Smooth muscle cell (in vitro differentiated cells): ENCODE measurements around the gene NT5C2. TPM values are rescaled to one million over a fixed set of nuclear protein-coding genes. Genes with fewer than 3 reads are reported as not detected.

Experiments used
- DNase-seq: peaks from one replicate; lab custom pipeline; 2025; ENCODE audit not compliant: unreplicated experiment; lab: John Stamatoyannopoulos, UW
- H2AFZ ChIP-seq: fragments of 200-600 bp; sonication (generic); 2 replicates; pipeline ENCODE4 v1.6.0; 2016; ENCODE audit warnings: antibody characterized with exemption, low read depth, mild to moderate bottlenecking
- H3F3A ChIP-seq: fragments of 200-600 bp; sonication (generic); 2 replicates; pipeline ENCODE4 v1.6.0; 2017; ENCODE audit warnings: antibody characterized with exemption, low read depth
- H3K27ac ChIP-seq: fragments of 200-600 bp; sonication (generic); 2 replicates; pipeline ENCODE4 v1.5.1; 2016; ENCODE audit warnings: low read depth, mild to moderate bottlenecking
- H3K27me3 ChIP-seq: fragments of 200-600 bp; sonication (generic); 2 replicates; pipeline ENCODE4 v1.6.1; 2016; ENCODE audit warnings: low read depth, mild to moderate bottlenecking
- H3K36me3 ChIP-seq: fragments of 200-600 bp; sonication (generic); 2 replicates; pipeline ENCODE4 v1.5.1; 2016; ENCODE audit warnings: low read depth
- H3K4me1 ChIP-seq: fragments of 200-600 bp; sonication (generic); 2 replicates; pipeline ENCODE4 v1.5.1; 2016; ENCODE audit warnings: low read depth
- H3K4me2 ChIP-seq: fragments of 200-600 bp; sonication (generic); 2 replicates; pipeline ENCODE4 v1.6.0; 2016; ENCODE audit warnings: mild to moderate bottlenecking
- H3K4me3 ChIP-seq: fragments of 200-600 bp; sonication (generic); 2 replicates; pipeline ENCODE4 v1.5.1; 2016; ENCODE audit warnings: mild to moderate bottlenecking
- H3K79me2 ChIP-seq: fragments of 200-600 bp; sonication (generic); 2 replicates; pipeline ENCODE4 v1.6.0; 2016; ENCODE audit warnings: low read depth, mild to moderate bottlenecking
- H3K9ac ChIP-seq: fragments of 200-600 bp; sonication (generic); 2 replicates; pipeline ENCODE4 v1.6.0; 2016; ENCODE audit warnings: low read depth
- H3K9me3 ChIP-seq: fragments of 200-600 bp; sonication (generic); replicated peaks from 2 replicates; pipeline ENCODE4 v1.5.1; 2016; ENCODE audit warnings: low read depth
- H4K20me1 ChIP-seq: fragments of 200-600 bp; sonication (generic); 2 replicates; pipeline ENCODE4 v1.6.0; 2016; ENCODE audit warnings: low read depth
- WGBS: methylation state at CpG from one replicate; pipeline ENCODE4 v1.1.7; 2016; ENCODE audit warnings: low lambda C conversion rate; 5-methylcytosine and 5-hydroxymethylcytosine counted together
- polyA plus RNA-seq: library from polyadenylated mRNA; unstranded; fragments of >200 nt; fragmentation: Nextera tagmentation; extraction: Ambion mirVana; gene quantifications from 2 replicates; pipeline ENCODE4 v1.2.1, GENCODE V29; 2016
- total RNA-seq: library from RNA; depleted of rRNA; stranded (reverse); fragments of >200 nt; gene quantifications from 2 replicates; pipeline ENCODE4 v1.2.3, GENCODE V29; 2014
- TF ChIP-seq, protein P1 (sequence below): fragments of 200-600 bp; sonication (generic); IDR thresholded peaks from 2 replicates; pipeline ENCODE4 v1.5.1; 2017; ENCODE audit warnings: borderline replicate concordance, mild to moderate bottlenecking, antibody characterized with exemption; ENCODE audit not compliant: insufficient read depth, poor library complexity, severe bottlenecking

The NT5C2 gene
- total and polyA plus RNA-seq, 2 experiments from 2014 or later, result 19.1 to 33.5 TPM

DNA sequence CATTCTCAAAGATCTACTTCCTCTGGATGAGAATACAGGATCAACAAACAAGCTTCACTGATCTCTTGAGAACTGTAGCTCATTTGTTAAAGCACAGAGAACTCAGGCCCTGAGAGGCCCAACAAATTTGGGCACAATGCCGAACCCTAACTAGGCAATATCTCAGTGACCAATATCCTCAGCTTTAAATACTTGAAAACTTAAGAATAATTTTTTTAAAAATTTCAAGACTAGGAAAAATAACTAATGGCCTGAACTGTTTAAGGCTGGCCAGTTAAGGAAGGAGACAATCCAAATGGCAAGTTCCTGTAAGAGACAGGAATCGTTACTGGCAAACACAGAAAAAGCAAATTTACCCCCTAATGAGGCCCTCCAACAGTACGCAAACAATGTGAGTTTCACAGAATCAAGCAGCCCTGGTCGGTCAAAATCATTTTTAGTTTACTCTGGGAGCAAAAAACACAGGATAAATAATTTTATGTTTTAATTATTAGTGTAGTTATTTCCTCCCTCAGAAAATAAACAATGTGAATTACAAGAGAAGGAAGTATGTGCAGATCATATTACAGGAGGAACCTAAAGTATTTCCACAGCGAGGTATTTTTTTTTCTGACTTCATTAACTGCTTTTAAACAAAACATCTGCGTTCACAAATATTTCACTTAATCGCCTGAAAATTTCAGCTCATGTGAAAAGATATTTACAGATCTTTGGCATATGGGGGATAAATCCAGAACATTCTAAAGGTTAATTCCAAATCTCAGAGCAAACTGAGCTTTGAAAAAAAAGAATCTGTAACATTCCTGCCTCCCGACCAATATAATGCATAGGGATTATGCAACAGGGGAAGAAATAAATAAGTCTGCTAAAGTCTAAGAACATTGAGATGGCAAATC, 39.5 kb downstream of the NT5C2 start:
- no peaks in the 10 kb centered on the region for H3K36me3 ChIP-seq
- peak overlapping the region; percentile 65 for H3K27ac ChIP-seq
- peak overlapping the region; percentile 24 for H3K9ac ChIP-seq
- peaks cover 35% of the 10 kb centered on the region for H3K4me1 ChIP-seq
- peak overlapping the region; percentile 37 for H2AFZ ChIP-seq
- peaks cover 17% of the 10 kb centered on the region for H3K79me2 ChIP-seq
- WGBS, result 41% methylated on average over 8 of the region's 8 CpGs
- peak overlapping the region; percentile 64 for H3K4me2 ChIP-seq
- no peak for DNase-seq
- no peaks in the 10 kb centered on the region for H3K9me3 ChIP-seq
- TF ChIP-seq, protein P1, sequence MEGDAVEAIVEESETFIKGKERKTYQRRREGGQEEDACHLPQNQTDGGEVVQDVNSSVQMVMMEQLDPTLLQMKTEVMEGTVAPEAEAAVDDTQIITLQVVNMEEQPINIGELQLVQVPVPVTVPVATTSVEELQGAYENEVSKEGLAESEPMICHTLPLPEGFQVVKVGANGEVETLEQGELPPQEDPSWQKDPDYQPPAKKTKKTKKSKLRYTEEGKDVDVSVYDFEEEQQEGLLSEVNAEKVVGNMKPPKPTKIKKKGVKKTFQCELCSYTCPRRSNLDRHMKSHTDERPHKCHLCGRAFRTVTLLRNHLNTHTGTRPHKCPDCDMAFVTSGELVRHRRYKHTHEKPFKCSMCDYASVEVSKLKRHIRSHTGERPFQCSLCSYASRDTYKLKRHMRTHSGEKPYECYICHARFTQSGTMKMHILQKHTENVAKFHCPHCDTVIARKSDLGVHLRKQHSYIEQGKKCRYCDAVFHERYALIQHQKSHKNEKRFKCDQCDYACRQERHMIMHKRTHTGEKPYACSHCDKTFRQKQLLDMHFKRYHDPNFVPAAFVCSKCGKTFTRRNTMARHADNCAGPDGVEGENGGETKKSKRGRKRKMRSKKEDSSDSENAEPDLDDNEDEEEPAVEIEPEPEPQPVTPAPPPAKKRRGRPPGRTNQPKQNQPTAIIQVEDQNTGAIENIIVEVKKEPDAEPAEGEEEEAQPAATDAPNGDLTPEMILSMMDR, result no peak
- peaks cover 10% of the 10 kb centered on the region for H3F3A ChIP-seq
- peaks cover 50% of the 10 kb centered on the region for H4K20me1 ChIP-seq
- no peaks in the 10 kb centered on the region for H3K27me3 ChIP-seq
- H3K4me3 ChIP-seq, result peak overlapping the region; percentile 28

DNA sequence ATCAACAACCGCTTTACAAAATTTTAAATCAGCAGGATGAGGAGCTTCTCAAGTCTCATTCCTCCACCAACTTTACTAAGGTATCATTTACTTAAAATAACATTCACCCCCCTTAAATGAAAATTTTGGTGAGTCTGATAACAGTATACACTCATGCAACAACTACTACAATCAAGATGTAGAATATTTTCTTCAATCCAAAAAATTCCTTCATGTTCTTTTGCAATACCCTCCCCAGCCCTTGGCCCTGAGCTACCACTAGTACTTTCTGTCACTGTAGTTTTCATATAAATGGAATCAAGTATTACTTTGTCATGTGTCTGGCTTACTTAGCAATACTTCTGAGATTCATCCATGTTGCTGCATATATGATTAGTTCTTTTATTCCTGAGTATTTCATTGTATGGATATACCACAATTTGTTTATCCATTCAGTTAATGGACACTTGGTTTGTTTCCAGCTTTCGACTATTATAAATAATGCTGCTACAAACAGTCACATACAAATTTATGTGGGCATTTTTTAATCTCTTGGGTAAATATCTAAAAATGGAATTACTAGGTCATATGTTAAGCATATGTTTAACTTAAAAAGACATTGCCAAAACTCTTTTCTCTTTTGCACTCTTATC, 43.0 kb downstream of the NT5C2 start:
- H3K27ac ChIP-seq, result no peak overlapping the region
- H3K4me3 ChIP-seq, result no peak overlapping the region
- H3K4me1 ChIP-seq, result peaks cover 49% of the 10 kb centered on the region
- no peak for DNase-seq
- peaks cover 14% of the 10 kb centered on the region for H3K79me2 ChIP-seq
- no peak overlapping the region for H2AFZ ChIP-seq
- H3K36me3 ChIP-seq, result no peaks in the 10 kb centered on the region
- H3K9ac ChIP-seq, result no peak overlapping the region
- TF ChIP-seq, protein P1, result no peak
- H3K4me2 ChIP-seq, result no peak overlapping the region
- H3K9me3 ChIP-seq, result no peaks in the 10 kb centered on the region
- peaks cover 12% of the 10 kb centered on the region for H3F3A ChIP-seq
- H3K27me3 ChIP-seq, result no peaks in the 10 kb centered on the region
- 100% methylated on average over 2 of the region's 2 CpGs for WGBS
- peaks cover 37% of the 10 kb centered on the region for H4K20me1 ChIP-seq

DNA sequence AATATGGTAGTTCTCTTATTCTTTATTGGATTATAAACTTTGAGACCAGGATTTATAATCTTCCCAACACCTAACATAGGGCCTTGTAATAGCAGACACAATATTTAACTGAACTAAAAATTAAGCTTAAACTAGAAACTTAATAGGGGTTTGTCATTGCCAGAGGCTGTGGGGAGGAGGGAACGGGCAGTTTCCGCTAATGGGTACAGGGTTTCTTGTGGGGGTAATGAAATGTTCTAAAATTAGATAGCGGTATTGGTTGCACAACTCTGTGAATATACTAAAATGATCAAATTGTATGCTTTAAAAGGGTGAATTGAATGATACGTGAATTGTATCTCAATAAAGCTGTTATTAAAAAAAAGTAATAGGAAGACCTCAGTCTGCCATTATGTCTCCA, 45.4 kb downstream of the NT5C2 start:
- peaks cover 19% of the 10 kb centered on the region for H3K79me2 ChIP-seq
- H3K4me1 ChIP-seq, result peaks cover 31% of the 10 kb centered on the region
- peaks cover 31% of the 10 kb centered on the region for H4K20me1 ChIP-seq
- no peak overlapping the region for H2AFZ ChIP-seq
- no peaks in the 10 kb centered on the region for H3K27me3 ChIP-seq
- H3F3A ChIP-seq, result peaks cover 3% of the 10 kb centered on the region
- no peak overlapping the region for H3K9ac ChIP-seq
- H3K4me3 ChIP-seq, result no peak overlapping the region
- H3K9me3 ChIP-seq, result no peaks in the 10 kb centered on the region
- 96% methylated on average over 4 of the region's 4 CpGs for WGBS
- no peak overlapping the region for H3K4me2 ChIP-seq
- TF ChIP-seq, protein P1, result no peak
- H3K27ac ChIP-seq, result no peak overlapping the region
- H3K36me3 ChIP-seq, result no peaks in the 10 kb centered on the region
- no peak for DNase-seq
